ENCODE data around the gene CRIP3.

DNA sequence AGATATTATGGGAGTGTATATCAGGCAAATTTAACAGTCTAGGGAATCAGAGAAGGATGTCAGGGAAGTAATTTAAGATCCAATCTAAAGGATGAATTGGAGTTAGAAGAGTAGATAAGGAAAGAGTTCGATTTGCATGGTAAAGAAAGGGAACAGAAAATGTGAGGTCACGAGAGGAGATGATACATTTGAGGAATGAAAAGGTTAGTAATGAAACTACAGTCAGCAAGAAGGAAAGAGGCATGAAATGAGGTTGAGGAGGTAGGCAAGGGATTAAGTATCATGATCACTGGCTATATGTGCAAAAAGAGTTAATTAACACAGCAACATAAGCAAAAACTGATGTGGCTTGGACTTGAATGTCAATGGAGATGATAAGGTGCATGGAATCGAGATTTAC is 38.4 kb upstream of the CRIP3 start:
- TF ChIP-seq POLR2A (IDR thresholded peaks at IDR 0.05), result no peak
- TF ChIP-seq, protein P1, sequence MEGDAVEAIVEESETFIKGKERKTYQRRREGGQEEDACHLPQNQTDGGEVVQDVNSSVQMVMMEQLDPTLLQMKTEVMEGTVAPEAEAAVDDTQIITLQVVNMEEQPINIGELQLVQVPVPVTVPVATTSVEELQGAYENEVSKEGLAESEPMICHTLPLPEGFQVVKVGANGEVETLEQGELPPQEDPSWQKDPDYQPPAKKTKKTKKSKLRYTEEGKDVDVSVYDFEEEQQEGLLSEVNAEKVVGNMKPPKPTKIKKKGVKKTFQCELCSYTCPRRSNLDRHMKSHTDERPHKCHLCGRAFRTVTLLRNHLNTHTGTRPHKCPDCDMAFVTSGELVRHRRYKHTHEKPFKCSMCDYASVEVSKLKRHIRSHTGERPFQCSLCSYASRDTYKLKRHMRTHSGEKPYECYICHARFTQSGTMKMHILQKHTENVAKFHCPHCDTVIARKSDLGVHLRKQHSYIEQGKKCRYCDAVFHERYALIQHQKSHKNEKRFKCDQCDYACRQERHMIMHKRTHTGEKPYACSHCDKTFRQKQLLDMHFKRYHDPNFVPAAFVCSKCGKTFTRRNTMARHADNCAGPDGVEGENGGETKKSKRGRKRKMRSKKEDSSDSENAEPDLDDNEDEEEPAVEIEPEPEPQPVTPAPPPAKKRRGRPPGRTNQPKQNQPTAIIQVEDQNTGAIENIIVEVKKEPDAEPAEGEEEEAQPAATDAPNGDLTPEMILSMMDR (IDR thresholded peaks at IDR 0.05), result no peak

Measured in esophagus squamous epithelium (tissue), 4 donors.